Activated CD4-positive, CD25-positive, alpha-beta regulatory T cell treated with anti-CD3 and anti-CD28 coated beads, Interleukin-2, amount 50 U/mL, for 72 hours (primary cell): ENCODE data around the gene SPATA2L.
A peak's percentile ranks its signal among the peaks of the same experiment; 100 is the strongest.
"Not testable (repeated sequence)": the region's sequence is repeated elsewhere in the genome, so short reads cannot be mapped to it uniquely, and the experiment has no call there.

Experiments used
- DNase-seq: peaks from one replicate; pipeline ENCODE4 v3.0.0; 2021

The SPATA2L gene

DNA sequence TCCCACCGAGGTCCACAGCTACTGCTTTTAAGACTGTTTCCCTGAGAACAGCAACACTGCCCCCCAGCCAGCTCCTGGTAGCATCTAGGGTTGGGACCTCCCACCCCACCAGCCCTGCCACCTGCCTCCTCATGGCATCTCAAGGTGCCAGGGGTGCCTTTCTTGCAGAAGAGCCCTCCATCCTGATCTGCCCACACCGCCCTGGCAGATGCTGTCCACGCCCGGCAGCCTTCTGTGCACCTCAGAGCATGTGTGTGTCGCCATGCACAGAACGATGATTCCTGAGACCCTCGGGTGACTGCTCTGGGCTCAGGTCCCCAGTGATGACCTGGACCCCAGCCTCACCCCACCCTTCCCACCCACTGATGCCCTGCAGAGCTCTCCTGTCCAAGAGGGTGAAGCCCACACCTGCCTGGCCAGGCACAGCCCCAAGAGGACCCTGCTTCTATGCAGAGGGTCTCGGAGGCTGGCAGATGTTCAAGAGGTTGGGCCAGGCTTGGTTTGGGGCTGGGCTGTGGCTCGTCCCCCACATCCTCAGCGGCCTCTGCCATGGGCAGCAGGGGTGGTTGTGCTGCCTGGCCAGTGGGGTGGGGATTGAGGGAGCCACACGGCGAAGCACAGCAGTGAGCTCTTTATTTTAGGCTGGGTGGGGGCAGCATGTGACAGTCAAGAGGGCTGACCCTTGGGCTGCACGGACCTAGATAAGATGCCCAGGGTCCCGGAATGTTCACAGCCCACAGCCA, 5.2 kb upstream of the SPATA2L start:
- DNase-seq: no peak

DNA sequence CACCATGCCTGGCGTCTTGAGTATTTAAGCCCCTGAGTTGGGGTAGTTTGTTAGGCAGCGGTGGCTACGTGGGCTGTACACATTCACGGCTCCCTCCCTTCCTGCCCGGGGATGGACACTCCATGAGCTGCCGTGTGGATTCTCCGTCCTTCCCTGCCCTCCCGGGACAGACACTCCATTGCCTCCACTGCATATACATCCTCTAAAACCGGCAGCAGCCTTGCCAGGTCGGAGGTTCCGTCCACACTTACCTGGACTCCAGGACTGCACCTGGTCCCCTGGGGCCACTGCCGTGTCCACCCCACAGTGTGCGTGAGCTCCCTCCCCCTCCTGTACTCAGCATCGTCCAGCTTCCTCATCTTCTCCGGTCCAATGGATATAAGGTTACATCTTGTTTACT, 3.5 kb upstream of the SPATA2L start:
- no peak for DNase-seq

DNA sequence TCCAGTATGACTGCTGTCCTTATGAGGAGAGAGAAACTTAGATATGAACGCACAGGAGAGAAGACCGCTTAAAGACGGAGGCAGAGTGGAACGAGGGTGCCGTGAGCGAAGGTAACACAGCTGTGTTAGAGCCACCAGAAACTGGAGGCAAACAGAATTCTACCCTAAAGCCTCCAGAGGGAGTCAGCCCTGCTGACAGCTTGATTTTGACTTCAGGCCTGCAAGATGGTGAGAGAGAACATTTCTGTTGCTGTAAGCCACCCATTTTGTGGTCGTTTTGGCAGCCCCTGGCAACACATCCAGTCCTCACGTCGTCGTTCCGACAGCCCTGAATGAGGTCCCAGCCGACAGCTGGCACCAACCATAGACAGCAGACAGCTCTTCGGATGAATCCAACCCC, 2.8 kb upstream of the SPATA2L start:
- DNase-seq: no peak

DNA sequence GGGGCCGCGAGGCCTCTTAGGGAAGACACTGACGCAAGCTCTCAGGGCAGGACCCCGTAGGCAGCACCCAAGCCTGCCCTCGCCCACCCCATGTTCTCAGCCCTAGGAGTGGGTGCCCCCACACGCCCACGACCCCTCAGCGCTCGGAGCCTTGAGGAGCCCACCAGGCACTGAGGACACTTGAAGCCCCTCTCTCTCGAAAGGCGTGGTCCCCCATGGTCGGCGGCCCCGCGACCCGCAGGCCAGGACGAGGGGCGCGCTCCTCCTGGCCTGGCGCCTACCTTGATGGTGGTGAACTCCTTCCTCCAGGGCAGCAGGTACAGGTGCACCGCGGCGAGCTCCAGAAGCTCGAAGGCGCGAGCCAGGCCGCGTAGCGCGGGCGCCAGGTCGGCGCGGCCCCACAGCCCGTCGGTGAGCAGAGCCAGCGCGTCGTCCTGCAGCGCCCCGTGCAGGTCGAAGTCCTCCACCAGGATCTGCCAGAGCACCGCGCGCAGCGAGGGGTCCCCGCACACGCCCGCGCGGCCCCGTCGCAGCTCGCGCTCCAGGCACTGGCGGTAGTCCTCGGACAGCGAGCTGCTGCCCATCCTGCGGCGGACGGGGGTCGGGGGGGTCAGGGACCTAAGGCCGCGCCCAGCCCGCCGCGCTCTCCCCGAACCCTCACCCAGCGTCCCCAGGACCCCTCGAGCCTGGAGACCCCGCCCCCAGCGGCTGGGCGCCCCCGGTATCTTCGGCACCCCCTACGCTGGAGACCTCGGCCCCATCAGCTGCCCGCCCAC, 668 bp downstream of the SPATA2L start:
- peak; percentile 59 for DNase-seq

DNA sequence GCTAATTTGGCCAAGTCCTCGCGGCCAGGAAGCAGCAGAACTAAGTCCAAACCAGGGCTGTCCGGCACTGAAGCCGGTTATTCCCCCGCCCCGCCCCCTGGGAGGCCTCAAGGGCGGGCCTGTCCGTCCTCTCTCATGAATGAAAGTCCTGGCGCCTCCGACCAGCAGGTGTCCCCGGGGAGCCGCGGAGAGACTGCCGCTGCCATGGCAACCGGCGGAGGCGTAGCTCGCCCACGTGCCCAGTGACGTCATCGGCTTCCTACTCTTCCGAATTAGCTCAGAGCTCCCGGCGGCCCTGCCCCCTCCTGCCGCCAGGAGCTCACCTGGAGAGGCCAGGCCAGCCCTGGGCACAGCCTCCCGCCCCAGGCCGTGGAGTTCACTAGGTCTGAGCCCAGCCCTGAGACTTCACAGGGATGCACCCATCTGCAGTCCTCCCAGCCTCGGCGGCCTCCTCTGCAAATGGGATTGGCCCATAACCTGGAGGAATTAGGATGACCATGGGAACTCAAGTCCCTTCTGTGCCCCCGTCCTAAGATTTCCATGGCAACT, 1.3 kb downstream of the SPATA2L start:
- peak; percentile 97 for DNase-seq

DNA sequence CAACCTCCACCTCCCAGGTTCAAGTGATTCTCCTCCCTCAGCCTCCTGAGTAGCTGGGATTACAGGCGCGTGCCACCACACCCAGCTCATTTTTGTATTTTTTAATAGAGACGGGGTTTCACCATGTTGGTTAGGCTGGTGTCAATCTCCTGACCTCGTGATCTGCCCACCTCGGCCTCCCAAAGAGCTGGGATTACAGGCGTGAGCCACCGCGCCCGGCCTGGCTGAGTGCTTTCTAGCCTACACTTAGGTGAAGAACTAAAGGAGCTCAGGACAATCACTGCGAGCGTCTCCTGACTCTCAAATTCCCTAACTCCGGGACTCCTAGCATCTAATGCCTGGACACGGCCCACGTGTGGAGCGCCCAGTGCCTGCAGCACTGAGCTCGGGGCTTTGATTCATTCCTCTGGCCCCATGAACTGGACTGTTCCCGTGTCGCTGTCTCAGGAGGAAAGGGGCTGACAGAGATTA, 1.8 kb downstream of the SPATA2L start:
- not testable (repeated sequence) for DNase-seq

DNA sequence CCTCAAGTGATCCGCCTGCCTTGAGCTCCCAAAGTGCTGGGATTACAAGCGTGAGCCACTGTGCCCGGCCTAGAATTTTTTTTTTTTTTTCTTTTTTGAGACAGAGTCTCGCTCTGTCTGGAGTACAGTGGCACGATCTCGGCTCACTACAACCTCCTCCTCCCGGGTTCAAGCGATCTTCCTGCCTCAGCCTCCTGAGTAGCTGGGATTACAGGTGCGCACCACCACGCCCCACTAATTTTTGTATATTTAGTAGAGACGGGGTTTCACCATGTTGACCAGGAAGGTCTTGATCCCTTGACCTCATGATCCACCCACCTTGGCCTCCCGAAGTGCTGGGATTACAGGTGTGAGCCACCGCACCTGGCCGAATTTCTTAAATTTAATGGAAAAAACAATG, 2.8 kb downstream of the SPATA2L start:
- not testable (repeated sequence) for DNase-seq

DNA sequence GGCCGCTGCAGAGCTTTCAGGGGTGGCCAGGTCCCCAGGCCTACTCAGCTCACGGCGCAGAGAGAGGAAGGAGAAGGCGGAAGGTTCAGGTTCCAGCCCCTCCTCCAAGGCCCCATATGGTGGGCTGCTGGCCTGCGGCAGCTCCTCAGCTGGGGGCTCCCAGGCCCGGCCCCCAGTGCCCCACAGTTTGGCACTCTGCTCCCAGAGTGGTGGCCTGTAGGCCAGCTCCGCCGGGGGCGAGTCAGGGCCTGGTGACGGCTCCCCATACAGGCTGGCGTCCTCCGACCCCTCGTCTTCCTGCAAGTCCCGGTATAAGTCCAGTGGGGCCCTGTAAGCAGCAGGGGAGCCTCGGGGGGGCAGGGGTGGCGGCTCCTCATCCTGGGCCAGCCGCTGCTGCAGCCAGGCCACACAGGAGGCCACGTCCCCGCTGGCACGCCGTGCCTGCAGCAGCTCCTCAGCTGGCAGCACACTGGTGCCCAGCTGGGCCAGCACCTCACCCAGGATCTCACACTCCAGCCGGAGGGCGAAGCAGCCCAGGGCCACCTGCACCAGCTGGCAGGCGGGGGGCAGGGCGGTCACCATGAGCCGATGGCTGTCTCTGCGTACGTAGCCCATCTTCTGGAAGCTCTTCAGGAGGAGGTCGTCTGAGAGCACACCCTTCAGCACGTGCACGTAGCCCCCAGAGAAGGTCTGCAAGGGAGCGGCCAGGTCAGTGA, 3.7 kb downstream of the SPATA2L start:
- no peak for DNase-seq

DNA sequence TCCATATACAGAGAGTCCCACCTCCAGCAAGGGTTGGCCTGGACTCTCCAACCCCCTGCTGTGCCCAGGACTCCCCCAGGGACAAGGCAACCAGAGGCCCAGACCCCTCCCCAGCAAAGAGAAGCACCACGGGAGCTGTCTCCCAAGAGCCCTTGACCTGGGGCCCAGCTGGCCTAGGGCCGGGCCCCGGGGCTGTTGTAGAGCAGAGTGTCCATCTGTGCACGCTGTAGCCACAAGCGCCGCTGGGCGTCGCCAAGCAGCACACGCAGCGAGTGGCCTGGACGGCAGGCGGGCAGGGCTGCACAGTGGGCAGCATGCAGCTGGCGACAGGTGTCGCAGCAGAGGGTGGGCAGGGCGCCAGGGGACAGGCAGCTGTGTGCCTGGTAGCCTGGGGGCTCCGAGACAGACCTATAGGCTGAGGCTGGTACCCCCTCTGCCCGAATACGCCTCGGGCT, 4.3 kb downstream of the SPATA2L start:
- no peak for DNase-seq

DNA sequence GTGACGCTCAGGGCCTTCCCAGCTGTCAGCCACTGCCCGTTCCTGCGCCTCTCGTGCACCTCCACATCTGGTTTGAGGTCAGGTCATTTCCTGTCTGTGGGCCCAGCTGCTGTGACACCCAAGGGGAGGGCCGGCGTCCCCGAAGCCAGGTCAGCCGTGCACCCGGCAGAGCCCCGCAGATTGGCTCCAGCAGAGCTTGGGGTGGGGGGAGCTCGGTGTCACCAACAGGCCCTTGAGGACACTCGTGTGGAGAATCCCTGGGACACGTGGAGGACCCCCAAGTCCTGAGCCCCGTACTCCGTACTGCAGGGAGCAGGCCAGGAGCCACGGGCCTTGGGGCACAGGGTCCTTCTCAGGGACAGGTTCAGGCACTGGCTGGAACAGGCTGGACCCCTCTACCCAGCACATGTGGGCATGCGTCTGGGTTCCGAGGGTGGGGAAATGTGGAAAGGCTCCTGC, 4.8 kb downstream of the SPATA2L start:
- no peak for DNase-seq

DNA sequence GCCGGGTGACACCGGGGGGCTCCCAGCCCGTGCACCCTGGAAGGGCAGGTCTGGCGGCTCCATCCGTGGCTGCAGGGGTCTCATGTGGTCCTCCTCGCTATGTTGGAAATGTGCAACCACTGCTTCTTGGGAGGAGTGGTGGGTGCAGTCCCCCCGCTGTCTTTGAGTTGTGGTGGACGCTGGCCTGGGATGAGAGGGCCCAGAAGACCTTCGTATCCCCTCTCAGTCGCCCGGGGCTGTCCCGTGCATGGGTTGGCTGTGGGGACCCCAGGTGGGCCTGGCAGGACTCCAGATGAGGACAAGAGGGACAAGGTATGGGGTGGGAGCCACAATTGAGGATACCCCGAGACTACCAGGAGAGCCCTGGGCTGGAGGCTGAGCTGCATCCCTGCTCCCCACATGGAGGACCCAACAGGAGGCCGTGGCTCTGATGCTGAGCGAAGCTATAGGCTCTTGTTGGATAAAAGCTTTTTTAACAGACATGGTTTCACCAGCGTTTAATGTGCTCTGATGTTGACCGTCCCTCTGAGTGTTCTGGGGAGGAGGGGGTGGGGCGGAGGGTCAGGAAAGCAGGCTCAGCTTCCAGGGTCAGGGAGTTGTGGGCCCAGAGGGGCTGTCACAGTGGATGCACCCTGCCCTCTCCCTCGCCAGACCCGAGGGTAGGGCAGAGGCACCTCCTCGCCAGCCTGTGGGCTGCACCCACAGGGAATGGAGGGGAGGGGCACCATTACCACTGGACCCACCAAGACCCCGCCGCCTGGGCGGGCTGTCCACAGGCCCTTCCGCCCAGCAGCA, 5.4 kb downstream of the SPATA2L start:
- DNase-seq: no peak

DNA sequence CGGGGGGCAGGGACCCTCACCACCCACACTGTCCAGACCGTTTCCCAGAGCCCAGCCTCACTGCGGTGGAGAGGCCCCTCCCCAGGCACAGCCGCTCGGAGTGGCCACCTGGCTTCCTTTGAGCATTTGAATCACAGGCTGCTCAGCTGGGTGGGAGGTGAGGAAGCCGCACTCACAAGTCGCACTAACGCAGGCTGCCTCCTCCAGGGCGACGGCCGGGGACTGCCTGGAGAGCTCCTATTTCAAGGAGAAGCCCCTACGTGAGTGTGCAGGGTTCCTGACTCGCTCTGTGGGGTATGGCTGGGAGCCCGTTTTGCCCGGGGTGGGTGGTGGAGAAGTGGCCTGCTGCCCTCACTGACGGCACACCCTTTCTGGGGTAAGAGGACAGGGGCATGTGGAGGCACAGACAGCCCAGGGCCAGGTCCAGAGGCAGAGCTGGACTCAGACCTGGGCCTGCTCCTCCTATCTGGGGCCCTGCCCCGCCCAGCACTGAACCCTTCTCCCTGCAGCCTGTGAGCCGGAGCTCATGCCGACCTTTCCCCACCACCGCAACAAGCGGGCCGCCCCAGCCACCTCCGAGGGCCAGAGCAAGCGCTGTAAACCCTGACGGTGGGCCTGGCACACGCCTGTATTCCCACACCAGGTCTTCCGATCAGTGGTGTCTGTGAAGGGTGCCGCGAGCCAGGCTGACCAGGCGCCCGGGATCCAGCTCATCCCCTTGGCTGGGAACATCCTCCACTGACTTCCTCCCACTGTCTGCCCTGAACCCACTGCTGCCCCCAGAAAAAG, 6.2 kb downstream of the SPATA2L start:
- no peak for DNase-seq

DNA sequence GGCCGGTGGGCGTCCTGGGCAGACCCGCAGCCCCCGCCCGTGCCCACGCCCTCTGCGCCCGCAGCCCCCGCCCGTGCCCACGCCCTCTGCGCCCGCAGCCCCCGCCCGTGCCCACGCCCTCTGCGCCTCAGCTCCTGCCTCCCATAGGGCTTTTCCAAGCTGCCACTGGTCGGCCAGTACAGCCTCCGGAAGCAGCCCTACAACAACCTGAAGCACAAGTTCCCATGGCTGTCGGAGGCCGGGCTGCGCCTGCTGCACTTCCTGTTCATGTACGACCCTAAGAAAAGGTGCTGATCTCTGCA, 6.8 kb downstream of the SPATA2L start:
- not testable (repeated sequence) for DNase-seq

DNA sequence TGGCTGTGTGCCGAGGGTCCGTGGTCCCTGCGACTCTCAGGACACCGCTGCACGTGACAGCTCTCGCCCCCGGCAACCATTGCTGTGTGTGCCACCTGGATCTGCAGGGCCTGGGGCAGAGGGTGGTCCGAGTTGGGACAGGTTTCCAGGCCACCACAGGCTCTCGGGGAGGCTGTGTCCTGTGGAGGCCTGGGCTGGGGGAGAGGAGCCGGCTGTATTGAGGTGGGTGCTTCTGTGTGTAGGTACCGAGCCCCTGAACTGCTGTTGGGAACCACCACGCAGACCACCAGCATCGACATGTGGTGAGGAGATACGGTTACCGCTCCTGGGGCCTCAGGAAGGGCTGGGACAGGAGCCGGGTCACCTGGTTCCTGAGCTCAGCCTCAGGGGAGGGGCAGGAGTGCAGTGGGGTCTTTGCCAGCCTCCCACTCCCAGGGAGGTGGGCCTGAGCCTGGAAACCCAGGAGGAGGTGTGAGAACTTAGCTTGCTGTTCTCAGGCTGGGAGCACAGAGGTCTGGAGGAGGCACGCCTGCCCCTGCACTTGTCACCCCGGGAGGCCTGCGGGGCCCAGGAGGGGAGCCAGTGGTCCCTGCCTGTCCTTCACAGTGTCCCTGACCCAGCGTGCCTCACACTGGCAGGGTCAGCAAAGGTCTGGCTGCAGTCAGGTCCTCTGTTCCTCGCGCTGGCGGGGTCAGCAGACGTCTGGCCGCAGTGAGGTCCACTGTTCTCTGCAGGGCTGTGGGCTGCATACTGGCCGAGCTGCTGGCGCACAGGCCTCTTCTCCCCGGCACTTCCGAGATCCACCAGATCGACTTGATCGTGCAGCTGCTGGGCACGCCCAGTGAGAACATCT, 7.3 kb downstream of the SPATA2L start:
- no peak for DNase-seq

DNA sequence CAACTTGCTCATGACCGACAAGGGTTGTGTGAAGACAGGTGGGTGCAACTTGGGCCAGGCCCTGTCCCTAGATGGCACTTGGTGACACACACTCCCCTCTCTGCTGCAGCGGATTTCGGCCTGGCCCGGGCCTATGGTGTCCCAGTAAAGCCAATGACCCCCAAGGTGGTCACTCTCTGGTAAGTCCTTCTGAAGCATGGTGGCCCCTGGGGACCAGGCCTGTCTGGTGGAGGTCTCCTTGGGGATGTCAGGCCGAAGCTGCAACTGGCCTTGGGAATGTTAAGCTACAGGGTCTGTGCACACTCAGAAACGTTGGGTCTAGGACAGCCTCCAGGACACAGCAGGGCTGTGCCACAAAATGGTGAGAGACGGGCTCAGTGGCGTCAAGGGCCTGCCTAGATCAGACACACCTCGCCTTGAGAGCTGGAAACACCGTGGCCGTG, 8.2 kb downstream of the SPATA2L start:
- DNase-seq: no peak

DNA sequence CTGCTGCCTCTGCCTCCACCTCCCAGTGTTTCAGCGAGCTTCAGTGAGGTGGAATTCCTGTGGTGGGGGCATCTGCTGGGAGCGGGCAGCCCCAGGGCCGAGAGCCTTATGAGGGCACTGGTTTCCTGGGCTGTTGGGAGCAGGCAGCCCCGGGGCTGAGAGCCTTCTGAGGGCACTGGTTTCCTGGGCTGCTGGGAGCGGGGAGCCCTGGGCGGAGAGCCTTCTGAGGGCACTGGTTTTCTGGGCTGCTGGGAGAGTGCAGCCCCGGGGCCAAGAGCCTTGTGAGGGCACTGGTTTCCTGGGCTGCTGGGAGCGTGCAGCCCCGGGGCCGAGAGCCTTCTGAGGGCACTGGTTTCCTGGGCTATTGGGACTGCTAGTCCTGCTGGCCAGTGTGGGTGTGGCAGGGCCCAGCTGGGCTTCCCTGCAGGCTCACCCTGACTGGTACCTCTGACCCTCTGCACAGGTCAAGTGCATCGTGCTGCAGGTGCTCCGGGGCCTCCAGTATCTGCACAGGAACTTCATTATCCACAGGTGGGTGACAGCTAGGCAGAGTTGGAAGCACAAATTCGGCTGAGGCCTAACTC, 9.4 kb downstream of the SPATA2L start:
- DNase-seq: no peak

DNA sequence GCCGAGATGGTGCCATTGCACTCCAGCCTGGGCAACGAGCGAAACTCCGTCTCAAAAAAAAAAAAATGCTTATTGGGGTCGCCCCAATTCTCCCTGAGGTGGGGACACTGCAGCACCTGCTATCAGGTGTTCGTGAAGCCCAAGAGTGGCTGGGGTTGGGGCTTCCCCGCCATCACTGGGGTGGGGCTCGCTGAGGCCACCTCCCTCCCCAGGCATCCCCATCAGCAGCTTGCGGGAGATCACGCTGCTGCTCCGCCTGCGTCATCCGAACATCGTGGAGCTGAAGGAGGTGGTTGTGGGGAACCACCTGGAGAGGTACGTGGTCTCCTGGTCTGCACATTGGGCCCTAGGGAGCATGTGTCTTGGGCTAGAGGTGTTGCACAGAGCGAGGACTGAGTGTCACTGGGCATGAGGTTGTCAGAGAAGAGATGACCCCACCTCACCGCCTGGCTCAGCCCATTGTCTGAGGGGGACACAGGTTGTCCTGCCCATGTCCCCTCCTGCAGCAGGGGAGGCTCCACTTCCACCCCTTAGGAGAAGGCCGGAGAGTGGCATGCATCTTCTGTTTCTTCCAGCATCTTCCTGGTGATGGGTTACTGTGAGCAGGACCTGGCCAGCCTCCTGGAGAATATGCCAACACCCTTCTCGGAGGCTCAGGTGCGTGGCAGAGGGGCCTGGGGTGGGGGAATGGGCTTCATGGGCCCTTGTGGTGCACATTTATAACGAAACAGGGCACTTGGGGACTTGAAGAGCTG, 10.1 kb downstream of the SPATA2L start:
- DNase-seq: no peak

DNA sequence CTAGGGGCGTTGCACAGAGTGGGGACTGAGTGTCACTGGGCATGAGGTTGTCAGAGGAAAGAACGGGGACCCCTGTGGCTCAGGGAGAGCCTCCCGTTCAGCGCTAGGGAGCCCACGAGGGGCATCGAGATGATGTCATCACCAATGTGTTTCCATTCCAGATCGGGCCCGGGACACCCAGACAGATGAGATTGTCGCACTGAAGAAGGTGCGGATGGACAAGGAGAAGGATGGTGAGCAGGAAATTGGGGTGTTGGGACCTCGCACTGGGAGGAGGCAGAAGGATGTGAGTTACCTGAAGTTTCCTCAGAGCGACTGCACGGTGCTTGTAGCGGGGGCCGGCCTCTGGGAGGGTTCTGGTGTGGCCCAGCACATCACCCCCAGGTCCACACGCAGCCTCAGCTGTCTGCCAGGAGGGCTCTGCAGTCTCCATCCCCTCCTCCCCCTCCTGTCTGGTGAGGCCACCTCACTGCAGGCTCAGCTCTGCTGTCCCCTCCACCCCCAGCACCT, 11.1 kb downstream of the SPATA2L start:
- no peak for DNase-seq

DNA sequence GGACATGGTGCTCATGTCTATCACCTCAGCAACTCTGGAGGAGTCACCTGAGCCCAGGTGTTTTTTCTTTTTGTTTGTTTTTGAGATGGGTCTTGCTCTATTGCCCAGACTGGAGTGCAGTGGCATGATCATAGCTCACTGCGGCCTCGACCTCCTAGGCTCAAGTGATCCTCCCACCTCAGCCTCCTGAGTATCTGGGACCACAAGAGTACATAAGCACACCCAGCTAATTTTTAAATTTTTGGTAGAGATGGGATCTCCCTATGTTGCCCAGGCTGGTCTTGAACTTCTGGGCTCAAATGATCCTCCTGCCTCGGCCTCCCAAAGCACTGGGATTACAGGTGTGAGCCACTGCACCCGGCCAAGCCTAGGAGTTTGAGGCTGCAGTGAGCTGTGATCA, 11.9 kb downstream of the SPATA2L start:
- DNase-seq: not testable (repeated sequence)
